Upper lobe of right lung (tissue), 1 donor: ENCODE results near the gene SPHKAP. TPM values are rescaled to one million over a fixed set of nuclear protein-coding genes. Genes with fewer than 3 reads are reported as not detected.
"Not testable (repeated sequence)": the region's sequence is repeated elsewhere in the genome, so short reads cannot be mapped to it uniquely, and the experiment has no call there.

Experiments used
- ATAC-seq: fragments of 200-7000 bp; cut with Tn5 transposase; one replicate; pipeline ENCODE4 v1.9.1; 2020; ENCODE audit warnings: mild to moderate bottlenecking, moderate library complexity
- DNase-seq: peaks from one replicate; pipeline ENCODE4 v3.0.0-alpha.2; 2020
- H3K27ac ChIP-seq: fragments of 200-600 bp; one replicate; pipeline ENCODE4 v1.8.0; 2022
- H3K27me3 ChIP-seq: fragments of 200-600 bp; one replicate; pipeline ENCODE4 v1.8.0; 2022; ENCODE audit warnings: mild to moderate bottlenecking
- H3K36me3 ChIP-seq: fragments of 200-600 bp; one replicate; pipeline ENCODE4 v1.8.0; 2022
- H3K4me1 ChIP-seq: fragments of 200-600 bp; one replicate; pipeline ENCODE4 v1.8.0; 2022
- H3K4me3 ChIP-seq: fragments of 200-600 bp; one replicate; pipeline ENCODE4 v1.8.0; 2022; ENCODE audit warnings: mild to moderate bottlenecking
- H3K9me3 ChIP-seq: fragments of 200-600 bp; one replicate; pipeline ENCODE4 v1.8.0; 2022
- CTCF ChIP-seq: fragments of 200-600 bp; IDR thresholded peaks from one replicate; pipeline ENCODE4 v1.8.0; 2022; ENCODE audit warnings: antibody characterized with exemption
- intact Hi-C: fragments of 100-400 bp; cut with DNase I; formaldehyde crosslinking; loops from one replicate; pipeline ENCODE4 v1.11.0; 2022
- total RNA-seq: library from RNA; stranded (reverse); fragmentation: NEBNext Ultra II Directional; extraction: Animal tissue kit (Norgen Biotek cat#: 25700); gene quantifications from one replicate; pipeline ENCODE4 v1.2.1, GENCODE V29; 2021
- donor health status: DM: no; HTN: yes; CAD: no; lungs with severe emphysema.

The SPHKAP gene
- total RNA-seq, 1 donor from 2014 or later: 0.35 TPM

- Histone ChIP-seq H3K4me3 (no peak overlapping the region), H3K9me3 (no peaks in the 10 kb centered on the region), H3K4me1 (no peaks in the 10 kb centered on the region), H3K36me3 (no peaks in the 10 kb centered on the region), H3K27ac (no peak overlapping the region), H3K27me3 (no peaks in the 10 kb centered on the region)
- intact Hi-C loops: no loop called here
- peak; percentile 38 for TF ChIP-seq CTCF
- DNase-seq (no peak), ATAC-seq (peak; percentile 66)
These were observed 242.0 kb downstream of the SPHKAP start for GRCh38 chr2:227939271-227940027.

GRCh38 chr2:227936249-227936648 is 245.2 kb downstream of the SPHKAP start:
- H3K27me3 ChIP-seq, H3K36me3 ChIP-seq, DNase-seq, H3K4me3 ChIP-seq, intact Hi-C loops, H3K9me3 ChIP-seq, H3K4me1 ChIP-seq, H3K27ac ChIP-seq, ATAC-seq: not testable (repeated sequence)

GRCh38 chr2:227933884-227934283 is 247.6 kb downstream of the SPHKAP start:
- no peak for ATAC-seq
- H3K27ac ChIP-seq: no peak overlapping the region
- no peaks in the 10 kb centered on the region for H3K27me3 ChIP-seq
- H3K9me3 ChIP-seq: no peaks in the 10 kb centered on the region
- no peaks in the 10 kb centered on the region for H3K36me3 ChIP-seq
- DNase-seq: no peak
- H3K4me3 ChIP-seq: no peak overlapping the region
- no peak for TF ChIP-seq CTCF
- H3K4me1 ChIP-seq: no peaks in the 10 kb centered on the region
- intact Hi-C loops: no loop called here

- Histone ChIP-seq H3K9me3 (no peaks in the 10 kb centered on the region), H3K36me3 (no peaks in the 10 kb centered on the region), H3K4me1 (no peaks in the 10 kb centered on the region), H3K4me3 (no peak overlapping the region), H3K27me3 (no peaks in the 10 kb centered on the region), H3K27ac (no peak overlapping the region)
- DNase-seq (no peak), ATAC-seq (no peak)
- intact Hi-C loops: no loop called here
- no peak for TF ChIP-seq CTCF
These were observed 249.1 kb downstream of the SPHKAP start for GRCh38 chr2:227932403-227932802.

- intact Hi-C loops: no loop called here
- no peaks in the 10 kb centered on the region for H3K36me3 ChIP-seq
- no peaks in the 10 kb centered on the region for H3K27me3 ChIP-seq
- no peak for DNase-seq
- H3K9me3 ChIP-seq: no peaks in the 10 kb centered on the region
- no peak overlapping the region for H3K4me3 ChIP-seq
- H3K4me1 ChIP-seq: no peaks in the 10 kb centered on the region
- no peak for ATAC-seq
- H3K27ac ChIP-seq: no peak overlapping the region
- TF ChIP-seq CTCF: no peak
These were observed 249.5 kb downstream of the SPHKAP start for GRCh38 chr2:227932001-227932400.
